Activated T-helper 1 cell treated with anti-CD3 and anti-CD28 coated beads, Interleukin-2, amount 50 U/mL, for 16 hours (primary cell): ENCODE results near the gene KBTBD13.
"Not testable (repeated sequence)": the region's sequence is repeated elsewhere in the genome, so short reads cannot be mapped to it uniquely, and the experiment has no call there.

ENCODE experiments used
- DNase-seq, 2 donors: peaks; one replicate each; pipeline ENCODE4 v3.0.0-alpha.2; 2020; ENCODE audit warnings: low read depth in 1 of 2, low spot score in 1 of 2

Gene KBTBD13

DNA sequence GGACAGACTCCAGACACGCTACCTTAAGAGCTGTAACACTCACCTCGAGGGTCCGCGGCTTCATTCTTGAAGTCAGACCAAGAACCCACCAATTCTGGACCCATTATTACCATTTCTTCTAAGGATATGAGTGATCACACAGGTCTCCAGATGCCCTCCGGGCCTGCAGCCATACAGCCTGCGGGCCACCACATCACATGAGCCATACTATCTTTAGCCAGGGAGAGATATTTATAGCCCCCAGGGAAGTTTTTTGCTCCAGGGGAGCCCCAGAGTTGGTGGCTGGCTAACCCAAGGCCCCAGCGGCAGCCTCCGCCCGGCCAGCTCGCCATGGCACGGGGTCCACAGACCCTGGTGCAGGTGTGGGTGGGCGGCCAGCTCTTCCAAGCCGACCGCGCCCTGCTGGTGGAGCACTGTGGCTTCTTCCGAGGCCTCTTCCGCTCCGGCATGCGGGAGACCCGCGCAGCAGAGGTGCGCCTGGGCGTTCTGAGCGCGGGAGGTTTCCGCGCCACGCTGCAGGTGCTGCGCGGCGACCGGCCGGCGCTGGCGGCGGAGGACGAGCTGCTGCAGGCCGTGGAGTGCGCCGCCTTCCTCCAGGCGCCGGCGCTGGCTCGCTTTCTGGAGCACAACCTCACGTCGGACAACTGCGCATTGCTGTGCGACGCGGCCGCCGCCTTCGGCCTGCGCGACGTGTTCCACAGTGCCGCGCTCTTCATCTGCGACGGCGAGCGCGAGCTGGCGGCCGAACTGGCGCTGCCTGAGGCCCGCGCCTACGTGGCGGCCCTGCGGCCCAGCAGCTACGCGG, at the start of gene KBTBD13:
KBTBD13 (plus strand) TSS at position 261 of the 805 bp plus-strand sequence; CDS start at position 331, 70 bp downstream.
- no peak for DNase-seq

DNA sequence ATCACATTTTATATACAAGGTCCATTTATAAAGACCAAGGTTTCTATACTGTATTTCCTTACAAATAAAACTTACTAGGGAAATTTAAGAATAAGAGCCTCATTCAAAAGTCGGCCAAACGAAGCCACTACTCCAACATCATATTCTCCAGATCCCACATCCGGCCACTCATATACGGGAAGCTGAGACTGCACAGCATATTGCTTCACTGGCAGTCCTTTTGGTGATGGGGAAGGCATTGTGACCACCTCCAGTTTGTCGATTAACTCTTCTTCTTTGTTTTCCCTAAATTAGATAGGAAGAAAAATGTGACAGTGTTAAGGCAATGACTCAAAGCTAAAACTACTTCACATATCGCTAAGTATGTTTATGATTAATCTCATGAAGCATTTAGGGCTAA, 49.8 kb upstream of the KBTBD13 start:
- DNase-seq: no peak

DNA sequence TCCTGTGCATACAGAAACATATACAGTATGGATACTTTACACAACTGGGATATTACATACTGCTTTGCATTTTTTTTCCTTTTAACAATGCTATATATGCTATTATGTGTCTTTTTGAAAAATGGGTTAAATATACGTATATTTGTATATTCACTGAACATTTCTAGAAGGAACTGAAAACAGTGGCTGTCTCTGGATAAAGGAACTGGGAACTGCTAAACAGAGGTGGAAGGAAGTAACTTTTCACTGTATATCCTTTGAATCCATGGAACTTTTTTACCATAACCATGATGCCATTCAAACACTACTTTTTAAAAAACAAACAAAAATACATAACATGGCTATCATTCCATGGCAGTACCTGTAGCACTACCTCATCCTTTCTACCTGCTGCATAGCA, 49.0 kb upstream of the KBTBD13 start:
- no peak for DNase-seq

DNA sequence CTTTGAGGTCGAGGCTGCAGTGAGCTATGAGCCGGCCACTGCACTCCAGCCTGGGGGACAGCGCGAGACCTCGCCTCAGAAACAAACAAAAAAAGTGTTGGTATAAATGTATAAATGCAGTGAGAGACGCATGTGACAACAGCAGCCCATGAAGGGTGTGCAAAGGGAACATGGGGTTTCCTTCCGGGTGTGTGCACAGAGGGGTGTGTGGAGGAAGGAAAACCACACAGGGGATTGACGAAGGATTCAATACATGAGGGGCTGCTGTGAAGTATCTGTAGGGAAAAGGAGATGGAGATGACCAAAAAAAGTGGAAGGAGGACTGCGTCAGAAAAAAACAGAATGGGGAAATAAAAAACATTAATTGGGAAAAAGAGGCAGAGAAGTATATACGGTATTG, 48.2 kb upstream of the KBTBD13 start:
- no peak for DNase-seq

DNA sequence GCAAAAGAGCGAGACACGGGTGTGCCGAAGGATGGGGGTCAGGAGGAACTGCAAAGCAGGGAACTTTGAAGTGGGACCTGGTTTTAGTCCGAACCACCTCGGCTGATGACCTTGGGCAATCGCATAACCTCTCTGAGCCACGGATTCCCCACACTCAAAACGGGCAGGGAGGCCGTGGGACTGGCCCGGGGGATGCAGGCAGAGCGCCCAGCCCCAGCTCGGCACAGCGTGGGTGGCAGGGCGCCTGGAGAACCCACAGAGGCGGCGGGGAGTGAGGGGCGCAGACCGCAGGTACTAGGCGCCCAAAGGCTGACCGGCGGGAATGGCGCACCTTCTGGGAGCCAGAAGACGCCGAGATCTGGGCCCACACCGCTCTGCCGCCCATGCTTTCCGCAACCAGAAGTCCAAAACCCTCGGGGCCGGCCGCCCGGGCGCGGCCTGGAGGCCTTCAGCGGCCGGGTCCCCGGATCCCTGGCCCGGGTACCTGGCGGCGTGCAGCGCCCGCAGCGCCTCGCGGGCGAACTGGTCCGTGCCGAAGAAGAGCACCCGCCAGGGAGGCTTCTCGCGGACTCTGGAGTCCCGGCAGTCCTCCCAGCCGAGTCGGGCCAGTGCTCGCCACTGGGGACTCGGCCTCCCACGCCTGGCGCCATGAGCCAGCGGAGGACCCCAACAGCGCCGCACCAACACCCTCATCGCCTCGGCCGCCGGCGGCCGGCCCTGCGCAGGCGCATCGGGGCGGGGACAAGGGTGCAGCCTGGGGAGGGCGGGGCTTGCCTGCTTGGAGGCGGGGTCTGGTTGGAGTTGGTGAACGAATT, 47.4 kb upstream of the KBTBD13 start, which contains the start of gene MTFMT:
MTFMT (minus strand) TSS at position 719 of the 815 bp plus-strand sequence; CDS start at position 693, 26 bp downstream.
- peak; percentile 85 to 87 for DNase-seq

DNA sequence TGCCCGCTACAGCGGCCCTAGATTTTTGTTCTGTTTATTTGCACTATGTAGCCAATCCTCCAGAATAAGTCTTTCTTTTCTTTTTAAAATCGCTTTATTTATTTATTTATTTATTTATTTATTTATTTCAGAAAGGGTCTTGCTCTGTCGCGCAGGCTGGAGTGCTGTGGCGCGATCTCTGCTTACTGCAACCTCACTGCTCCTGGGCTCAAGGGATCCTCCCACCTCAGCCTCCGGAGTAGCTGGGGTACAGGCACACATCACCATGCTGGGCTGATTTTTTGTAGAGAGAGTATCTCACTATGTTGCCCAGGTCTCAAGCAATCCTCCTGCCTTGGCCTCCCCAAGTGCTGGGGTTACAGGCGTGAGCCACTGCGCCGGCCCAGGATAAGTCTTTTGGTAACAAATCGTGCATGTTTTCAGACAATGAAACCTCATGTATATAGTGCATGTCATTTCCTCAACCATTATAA, 46.8 kb upstream of the KBTBD13 start:
- no peak for DNase-seq

DNA sequence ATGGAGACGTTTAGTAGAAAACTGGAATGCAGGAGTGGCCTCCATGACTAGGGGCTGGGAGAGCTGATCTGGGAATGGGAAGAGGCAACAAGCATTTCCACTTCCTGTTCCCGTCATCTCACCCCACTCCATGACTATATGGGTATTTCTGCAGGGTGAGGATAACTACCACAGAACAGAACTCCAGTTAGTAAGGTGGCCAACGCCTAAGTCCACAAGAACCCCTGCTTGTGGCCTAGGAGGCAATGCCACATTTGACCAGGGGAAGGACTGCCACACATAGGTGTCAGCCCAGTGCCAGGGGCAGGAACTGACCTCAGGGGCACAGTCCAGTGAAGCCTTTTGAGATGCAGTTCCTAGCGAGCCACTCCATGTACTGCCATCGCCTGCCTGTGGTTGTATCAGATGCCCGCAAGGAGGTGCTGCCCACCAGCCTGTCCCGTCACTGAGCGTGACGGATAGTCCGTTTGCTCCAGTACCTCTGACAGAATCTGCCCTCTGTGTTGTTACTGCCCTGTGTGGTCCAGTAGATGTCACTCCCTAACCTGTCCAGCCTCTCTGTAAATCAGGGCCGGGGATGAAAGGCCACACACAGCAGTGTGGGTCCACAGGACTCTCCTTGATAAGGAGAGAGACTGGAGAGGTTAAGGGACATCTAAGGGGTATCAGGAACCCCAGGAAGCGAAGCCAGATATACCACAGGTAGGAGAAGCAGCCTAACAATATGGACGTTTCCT, 43.6 kb upstream of the KBTBD13 start:
- no peak for DNase-seq

DNA sequence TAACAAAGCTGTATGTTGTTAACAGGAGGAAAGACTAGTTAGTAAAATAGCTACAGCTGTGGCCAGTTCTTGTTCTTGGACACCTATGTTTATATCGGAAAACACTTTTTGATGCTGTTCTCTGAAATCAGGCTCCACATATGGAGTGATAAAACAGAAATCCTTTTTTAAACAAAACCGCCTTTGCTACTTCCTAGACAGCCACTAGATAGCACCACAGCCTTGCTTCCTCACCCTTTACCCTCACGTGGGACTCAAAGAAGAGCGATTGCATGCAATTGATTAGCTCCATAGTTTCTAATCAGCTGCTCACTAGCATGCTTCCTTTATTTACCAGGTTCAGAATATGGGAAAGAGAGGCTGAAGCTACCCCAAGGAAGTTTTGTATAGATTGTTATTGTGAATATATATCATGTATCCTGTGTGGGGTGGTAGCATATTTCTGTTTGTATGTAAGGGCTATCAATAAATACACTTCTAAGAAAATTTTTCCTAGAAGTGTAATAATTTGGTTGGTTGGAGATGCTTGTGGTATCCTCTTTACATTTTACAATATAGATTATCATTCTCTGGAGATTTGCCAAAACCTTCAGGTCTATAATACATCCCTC, 42.8 kb upstream of the KBTBD13 start:
- DNase-seq: no peak

DNA sequence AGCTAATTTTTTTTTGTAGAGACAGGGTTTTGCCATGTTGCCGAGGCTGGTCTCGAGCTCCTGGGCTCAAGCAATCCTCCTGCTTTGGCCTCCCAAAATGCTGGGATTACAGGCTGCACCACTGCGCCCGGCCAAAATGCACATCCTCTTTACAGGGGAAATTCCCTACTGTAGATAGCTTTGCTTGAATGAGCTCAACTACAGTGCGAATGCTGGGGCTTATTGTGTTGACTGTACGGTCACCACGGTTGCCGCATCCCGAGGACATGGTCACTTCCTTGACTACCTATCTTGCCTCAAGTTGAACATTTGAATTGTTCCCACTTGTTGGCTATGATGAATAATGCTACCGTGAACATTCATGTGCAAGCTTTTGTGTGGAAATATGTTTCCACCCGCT, 41.8 kb upstream of the KBTBD13 start:
- no peak for DNase-seq

DNA sequence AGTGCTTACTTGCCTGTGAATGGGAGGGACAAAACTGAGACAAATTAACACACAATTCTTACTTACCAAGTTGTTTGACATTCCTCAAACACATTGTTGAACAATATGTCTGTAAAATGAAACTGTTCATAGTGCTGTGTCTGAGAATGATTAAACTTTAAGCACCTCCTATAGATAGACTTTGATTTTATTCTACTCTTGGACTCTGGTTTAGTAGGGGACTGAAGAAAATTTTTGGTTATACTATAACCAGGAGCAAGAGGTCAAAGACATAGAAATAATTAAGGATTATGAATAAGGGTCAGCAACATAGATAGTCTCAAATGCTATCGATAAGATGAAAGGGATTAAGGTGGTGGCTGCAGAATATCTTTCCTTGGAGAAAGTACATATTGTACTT, 39.2 kb upstream of the KBTBD13 start:
- DNase-seq: no peak

DNA sequence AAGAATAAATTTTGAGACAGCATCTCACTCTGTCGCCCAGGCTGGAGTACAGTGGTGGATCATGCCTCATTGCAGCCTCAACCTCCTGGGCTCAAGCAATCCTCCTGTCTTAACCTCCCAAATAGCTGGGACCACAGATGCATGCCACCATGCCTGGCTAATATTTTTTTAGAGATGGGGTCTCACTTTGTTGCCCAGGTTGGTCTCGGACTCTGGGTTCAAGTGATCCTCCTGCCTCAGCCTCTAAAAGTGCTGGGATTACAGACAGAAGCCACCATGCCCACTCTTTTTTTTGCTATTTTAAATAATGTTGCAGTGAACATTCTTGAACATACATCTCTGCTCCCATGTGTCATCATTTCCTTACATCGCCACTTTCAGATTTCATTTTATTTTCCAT, 38.1 kb upstream of the KBTBD13 start:
- no peak for DNase-seq

DNA sequence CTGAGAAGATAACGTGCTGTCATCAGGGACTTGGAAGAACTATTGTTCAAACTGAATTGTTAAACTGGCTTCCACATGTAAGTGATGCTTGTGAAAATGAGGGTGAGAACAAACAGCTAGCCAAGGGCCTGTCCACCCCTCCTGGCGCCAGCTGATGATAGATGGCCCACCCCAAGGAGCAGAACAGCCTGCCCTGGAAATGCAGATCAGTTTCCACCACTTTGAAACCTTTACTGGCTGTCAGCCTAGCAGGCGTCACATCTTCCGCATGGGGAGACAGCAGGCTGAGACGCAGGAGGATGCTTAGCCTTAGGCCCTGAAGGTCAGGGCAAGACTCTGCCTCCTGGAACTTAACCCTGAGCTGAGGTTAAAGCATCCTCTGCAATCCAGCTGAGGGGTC, 37.7 kb upstream of the KBTBD13 start:
- no peak for DNase-seq

DNA sequence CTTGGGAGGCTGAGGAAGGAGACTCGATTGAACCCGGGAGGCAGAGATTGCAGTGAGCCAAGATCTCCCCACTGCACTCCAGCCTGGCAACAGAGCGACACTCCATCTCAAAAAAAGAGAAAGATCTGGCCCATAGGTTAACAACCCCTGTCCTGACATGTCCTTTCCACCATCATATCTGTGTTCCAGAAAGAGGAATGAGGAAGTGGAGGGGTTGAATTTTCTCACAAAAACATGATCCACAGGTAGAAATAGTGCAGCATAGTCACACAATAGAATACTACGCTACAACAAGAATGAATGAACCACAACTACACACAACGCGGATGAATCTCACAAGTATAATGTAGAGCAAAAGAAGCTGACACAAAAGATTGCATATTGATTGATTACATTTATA, 36.1 kb upstream of the KBTBD13 start:
- DNase-seq: no peak

DNA sequence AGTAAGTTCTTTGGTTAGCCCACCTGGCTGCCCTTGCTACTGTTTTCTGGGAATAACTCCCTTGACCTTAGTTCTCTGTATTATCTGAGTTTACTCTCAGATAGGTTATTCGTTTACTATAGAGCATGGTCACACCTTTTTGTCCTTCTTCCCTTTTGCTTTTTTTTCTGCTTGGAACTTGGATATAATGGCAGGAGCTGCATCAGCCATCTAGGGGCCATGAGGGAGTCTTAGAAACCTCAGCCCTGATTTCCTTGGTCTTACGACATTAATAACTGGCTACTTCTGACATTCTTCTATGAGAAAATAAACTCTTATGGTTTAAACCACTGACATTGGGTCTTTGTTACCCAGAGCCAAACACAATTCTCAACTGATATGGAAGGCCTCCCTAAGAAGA, 34.8 kb upstream of the KBTBD13 start:
- no peak for DNase-seq

DNA sequence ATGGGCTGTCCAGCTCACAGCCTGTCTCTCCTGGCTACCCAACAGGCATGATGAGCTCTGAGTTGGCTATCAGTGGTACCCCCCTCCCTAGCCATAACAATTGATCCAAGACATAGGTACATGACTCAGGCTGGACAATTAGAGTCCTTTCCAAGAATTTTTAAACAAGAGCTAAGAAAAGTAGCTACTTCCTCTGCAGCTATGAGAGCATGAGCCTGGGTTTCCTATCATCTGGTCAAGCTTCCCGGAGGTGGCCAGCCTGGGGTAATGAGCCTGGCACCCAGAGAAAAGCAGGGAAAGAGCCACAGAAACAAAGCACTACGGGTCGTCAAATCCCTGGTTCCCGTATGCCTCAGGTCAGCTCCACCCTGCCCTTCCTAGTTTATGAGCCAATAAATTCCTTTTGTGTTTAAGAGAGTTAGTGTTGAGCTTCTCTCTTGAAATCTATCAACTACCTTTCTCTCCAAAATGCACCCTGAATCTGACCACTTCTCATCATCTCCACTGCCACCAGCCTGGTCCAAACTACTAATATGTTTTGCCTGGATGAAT, 33.7 kb upstream of the KBTBD13 start:
- DNase-seq: no peak

DNA sequence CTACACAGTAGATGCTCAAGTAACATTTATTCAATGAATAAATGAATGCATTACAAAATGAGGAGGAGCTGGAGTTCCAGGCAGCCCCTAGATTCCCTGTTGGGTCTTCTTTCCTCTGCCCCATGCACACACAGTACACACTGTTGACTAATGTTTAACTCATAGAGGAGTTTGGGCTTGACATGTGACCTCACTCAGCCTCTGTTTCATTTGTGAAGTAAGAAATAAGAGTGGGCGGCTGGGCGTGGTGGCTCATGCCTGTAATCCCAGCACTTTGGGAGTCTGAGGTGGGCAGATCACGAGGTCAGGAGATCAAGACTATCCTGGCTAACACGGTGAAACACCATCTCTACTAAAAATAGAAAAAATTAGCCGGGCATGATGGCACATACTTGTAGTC, 32.3 kb upstream of the KBTBD13 start:
- DNase-seq: not testable (repeated sequence)

DNA sequence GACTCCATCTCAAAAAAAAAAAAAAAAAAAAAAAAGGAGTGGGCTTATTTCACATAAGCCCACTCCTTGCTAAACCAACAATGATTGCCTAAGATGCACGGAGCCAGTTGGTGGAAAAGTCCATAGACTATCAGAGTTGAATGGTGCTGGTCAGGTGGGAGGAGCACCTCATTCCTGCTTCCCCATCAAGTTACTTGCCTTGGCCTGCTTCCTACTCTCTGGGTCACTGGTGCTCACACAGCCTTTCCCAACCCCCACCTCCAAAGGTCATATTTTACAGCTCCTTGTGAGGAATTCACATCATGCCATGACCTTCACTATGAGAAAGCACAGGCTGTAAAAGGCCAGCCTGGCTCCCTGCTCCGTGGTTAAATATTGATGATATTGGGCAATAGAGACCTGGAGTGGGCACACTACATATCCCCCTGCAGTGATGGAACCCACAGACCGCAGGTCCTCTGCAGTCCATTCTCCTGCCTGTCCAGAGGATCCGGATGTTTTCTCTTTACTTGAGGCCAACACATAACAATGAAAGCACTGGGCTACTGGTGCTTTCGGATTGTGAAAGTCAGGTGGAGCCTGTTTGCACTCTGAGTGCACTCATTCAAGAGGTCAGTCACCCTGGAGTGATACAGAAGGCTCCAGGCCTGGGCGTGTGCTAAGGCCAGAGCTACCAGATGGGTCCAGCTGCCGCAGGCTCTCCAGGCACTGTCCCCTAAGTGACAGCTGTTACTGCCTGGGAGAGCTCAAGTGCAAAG, 31.6 kb upstream of the KBTBD13 start, which contains the start of gene SLC51B:
SLC51B (plus strand) TSS at position 664 of the 758 bp plus-strand sequence. CDS start 4,618 bp downstream, outside the sequence.
- DNase-seq: no peak

DNA sequence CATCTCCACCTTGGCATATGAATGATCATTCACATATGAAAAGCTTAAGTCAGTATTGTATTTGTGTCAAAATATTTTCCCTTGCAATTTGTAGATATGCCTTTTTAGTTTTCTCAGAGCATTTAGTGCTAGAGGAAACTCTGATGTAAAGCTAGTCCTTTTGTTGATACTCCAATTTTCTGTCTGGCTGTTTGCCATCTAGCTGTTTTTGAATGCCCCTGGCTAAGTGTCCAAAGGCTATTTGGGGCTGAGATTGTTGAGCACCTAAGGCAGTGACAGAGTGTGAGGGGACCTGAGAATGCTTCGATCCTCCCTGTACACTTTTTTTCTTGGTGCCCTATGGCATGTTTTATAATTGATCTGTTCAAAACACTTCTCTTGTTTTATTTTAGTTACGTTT, 28.3 kb upstream of the KBTBD13 start:
- DNase-seq: no peak

DNA sequence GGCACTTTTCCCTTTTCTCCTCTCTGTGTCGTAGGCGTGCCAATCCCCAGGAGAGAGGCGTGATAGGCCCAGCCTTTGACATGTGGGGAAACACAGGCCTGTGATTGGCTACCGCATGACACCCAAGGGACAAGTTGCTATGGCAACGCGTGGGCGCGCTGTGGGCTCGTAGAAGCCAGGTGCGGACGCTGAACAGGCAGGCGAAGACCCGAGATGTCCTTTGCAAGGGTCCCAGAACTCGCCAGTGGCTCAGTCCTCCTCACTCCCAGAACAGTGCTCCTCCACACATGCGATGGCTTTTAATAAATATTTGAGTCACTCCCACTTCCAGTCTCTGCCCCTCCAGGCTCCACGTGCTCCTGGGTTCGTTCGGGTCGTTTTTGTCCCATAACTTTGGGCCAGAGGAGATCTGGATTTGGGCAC, 27.1 kb upstream of the KBTBD13 start:
- DNase-seq: peak; percentile 55 to 74

DNA sequence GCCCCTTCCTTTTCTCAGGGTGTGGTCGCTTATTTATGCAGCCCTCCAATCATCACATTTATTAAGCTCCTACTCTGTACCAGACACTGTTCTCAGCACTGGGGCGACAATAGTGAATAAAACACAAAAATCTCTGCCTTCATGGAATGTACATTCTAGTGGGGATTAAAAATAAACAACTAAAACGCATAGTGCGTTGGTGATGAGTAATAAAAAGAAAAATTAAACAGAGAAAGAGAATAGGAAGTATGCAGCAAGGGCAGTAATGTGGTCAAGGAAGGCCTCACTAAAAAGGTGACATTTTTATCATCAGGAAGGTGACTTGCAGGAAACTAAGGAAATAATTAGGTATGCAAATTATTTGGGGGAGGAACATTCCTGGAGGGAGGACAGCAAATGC, 26.3 kb upstream of the KBTBD13 start:
- DNase-seq: no peak
